H9 (cell line): ENCODE measurements around the gene THSD4. TPM values are rescaled to one million over a fixed set of nuclear protein-coding genes. Genes with fewer than 3 reads are reported as not detected.

Source experiments
- DNase-seq: peaks from one replicate; pipeline ENCODE4 v3.0.0-alpha.2; 2017
- H2AFZ ChIP-seq: one replicate; pipeline ENCODE4 v1.6.1; 2013; ENCODE audit warnings: mild to moderate bottlenecking, low read length, control low read depth, moderate library complexity
- H2AK5ac ChIP-seq: 2 replicates; pipeline ENCODE4 v1.6.1; 2013; ENCODE audit warnings: low read length, control low read depth, mixed read lengths; ENCODE audit not compliant: insufficient read length
- H2BK120ac ChIP-seq: one replicate; pipeline ENCODE4 v1.6.1; 2013; ENCODE audit warnings: low read depth, mild to moderate bottlenecking, low read length, control low read depth, inconsistent platforms; ENCODE audit not compliant: poor library complexity, severe bottlenecking
- H2BK12ac ChIP-seq: 2 replicates; pipeline ENCODE4 v1.6.1; 2013; ENCODE audit warnings: low read length, control low read depth, mixed read lengths, low read depth; ENCODE audit not compliant: insufficient read length
- H2BK15ac ChIP-seq: 2 replicates; pipeline ENCODE4 v1.6.1; 2013; ENCODE audit warnings: low read depth, low read length, control low read depth
- H2BK20ac ChIP-seq: one replicate; pipeline ENCODE4 v1.6.1; 2013; ENCODE audit warnings: low read depth, mild to moderate bottlenecking, low read length, control low read depth, inconsistent platforms; ENCODE audit not compliant: poor library complexity, severe bottlenecking
- H2BK5ac ChIP-seq: 2 replicates; pipeline ENCODE4 v1.6.1; 2013; ENCODE audit warnings: low read length, control low read depth, mixed read lengths; ENCODE audit not compliant: insufficient read length
- H3K14ac ChIP-seq: 2 replicates; pipeline ENCODE4 v1.6.1; 2013; ENCODE audit warnings: low read length, control low read depth; ENCODE audit not compliant: insufficient read depth
- H3K18ac ChIP-seq: 2 replicates; pipeline ENCODE4 v1.6.1; 2013; ENCODE audit warnings: low read depth, mild to moderate bottlenecking, mixed read lengths, low read length, control low read depth; ENCODE audit not compliant: insufficient read length
- H3K23ac ChIP-seq: 2 replicates; pipeline ENCODE4 v1.6.1; 2013; ENCODE audit warnings: low read length, control low read depth, mixed read lengths, low read depth; ENCODE audit not compliant: insufficient read length
- H3K23me2 ChIP-seq: 2 replicates; pipeline ENCODE4 v1.6.1; 2013; ENCODE audit warnings: low read depth, mild to moderate bottlenecking, mixed read lengths, low read length, control low read depth; ENCODE audit not compliant: insufficient read length, poor library complexity, severe bottlenecking
- H3K27ac ChIP-seq: 2 replicates; pipeline ENCODE4 v1.5.1; 2013; ENCODE audit warnings: low read length, control low read depth, mixed read lengths, low read depth; ENCODE audit not compliant: insufficient read length
- H3K27me3 ChIP-seq: 2 replicates; pipeline ENCODE4 v1.6.1; 2013; ENCODE audit warnings: low read length, control low read depth, inconsistent platforms; ENCODE audit not compliant: insufficient read depth
- H3K4ac ChIP-seq: 2 replicates; pipeline ENCODE4 v1.6.1; 2013; ENCODE audit warnings: low read depth, mild to moderate bottlenecking, control low read depth, inconsistent platforms, low read length, moderate library complexity
- H3K4me1 ChIP-seq: 2 replicates; pipeline ENCODE4 v1.6.1; 2013; ENCODE audit warnings: low read length, control low read depth, inconsistent platforms; ENCODE audit not compliant: insufficient read depth
- H3K4me2 ChIP-seq: 2 replicates; pipeline ENCODE4 v1.6.1; 2013; ENCODE audit warnings: low read length, control low read depth, mixed read lengths; ENCODE audit not compliant: insufficient read length, insufficient read depth
- H3K56ac ChIP-seq: 2 replicates; pipeline ENCODE4 v1.6.1; 2013; ENCODE audit warnings: low read depth, mild to moderate bottlenecking, mixed read lengths, low read length, control low read depth; ENCODE audit not compliant: insufficient read length
- H3K79me1 ChIP-seq: 2 replicates; pipeline ENCODE4 v1.6.1; 2013; ENCODE audit warnings: low read depth, mild to moderate bottlenecking, moderate library complexity, low read length, control low read depth, inconsistent platforms; ENCODE audit not compliant: insufficient read depth, poor library complexity, severe bottlenecking
- H3K79me2 ChIP-seq: 2 replicates; pipeline ENCODE4 v1.6.1; 2013; ENCODE audit warnings: low read length, control low read depth, inconsistent platforms; ENCODE audit not compliant: insufficient read depth
- H3K9ac ChIP-seq: 2 replicates; pipeline ENCODE4 v1.6.1; 2013; ENCODE audit warnings: low read length, control low read depth, mixed read lengths; ENCODE audit not compliant: insufficient read length; ENCODE audit errors: extremely low read depth
- H3K9me3 ChIP-seq: one replicate; pipeline ENCODE4 v1.6.1; 2013; ENCODE audit warnings: low read depth, low read length, inconsistent platforms; ENCODE audit not compliant: control insufficient read depth
- H3T11ph ChIP-seq: one replicate; pipeline ENCODE4 v1.6.1; 2013; ENCODE audit warnings: mild to moderate bottlenecking, low read length, control low read depth, inconsistent platforms
- H4K20me1 ChIP-seq: one replicate; pipeline ENCODE4 v1.6.1; 2013; ENCODE audit not compliant: control insufficient read depth, insufficient read length, insufficient read depth
- H4K5ac ChIP-seq: 2 replicates; pipeline ENCODE4 v1.6.1; 2013; ENCODE audit warnings: low read depth, mild to moderate bottlenecking, mixed read lengths, low read length, control low read depth; ENCODE audit not compliant: insufficient read length
- H4K8ac ChIP-seq: replicated peaks from 2 replicates; pipeline ENCODE4 v1.6.1; 2013; ENCODE audit warnings: low read length, control low read depth, mixed read lengths, low read depth; ENCODE audit not compliant: insufficient read length
- H4K91ac ChIP-seq: 2 replicates; pipeline ENCODE4 v1.6.1; 2013; ENCODE audit warnings: low read depth, mild to moderate bottlenecking, moderate library complexity, mixed read lengths, low read length, control low read depth; ENCODE audit not compliant: insufficient read length
- H3K27ac Mint-ChIP-seq, 3 experiments: 2 replicates in 2 of 3; 3 replicates in 1 of 3; pipeline ENCODE4 v1.8.0; 2020 to 2021; ENCODE audit warnings: mixed read lengths in 3 of 3, mild to moderate bottlenecking in 1 of 3, moderate library complexity in 1 of 3
- H3K27me3 Mint-ChIP-seq: 2 replicates; pipeline ENCODE4 v1.8.0; 2021; ENCODE audit warnings: low read depth, mild to moderate bottlenecking, moderate library complexity, mixed read lengths
- H3K36me3 Mint-ChIP-seq, 3 experiments: 2 replicates in 2 of 3; 3 replicates in 1 of 3; pipeline ENCODE4 v1.8.0; 2020 to 2021; ENCODE audit warnings: low read depth in 3 of 3, mixed read lengths in 3 of 3; ENCODE audit not compliant: insufficient read depth in 1 of 3
- H3K4me1 Mint-ChIP-seq, 2 experiments: 2 replicates each; pipeline ENCODE4 v1.8.0; 2020; ENCODE audit warnings: mixed read lengths in 2 of 2
- H3K4me3 Mint-ChIP-seq, 2 experiments: 2 replicates in 1 of 2; 3 replicates in 1 of 2; pipeline ENCODE4 v1.8.0; 2020 to 2021; ENCODE audit warnings: mild to moderate bottlenecking in 2 of 2, mixed read lengths in 2 of 2, moderate library complexity in 1 of 2
- H3K9me3 Mint-ChIP-seq, 2 experiments: 2 replicates in 1 of 2; 3 replicates in 1 of 2; pipeline ENCODE4 v1.8.0; 2020; ENCODE audit warnings: mild to moderate bottlenecking in 2 of 2, mixed read lengths in 2 of 2, moderate library complexity in 1 of 2
- CTCF ChIP-seq: fragments of 200-600 bp; sonication (generic); conservative IDR thresholded peaks from 3 replicates; pipeline ENCODE4 v1.8.0; 2021; ENCODE audit warnings: antibody characterized with exemption, mild to moderate bottlenecking
- WGBS: extraction: QIAGEN DNeasy Blood & Tissue Kit; methylation state at CpG from one replicate; pipeline ENCODE4 v1.1.7; 2013; ENCODE audit warnings: missing lambda C conversion rate, low lambda C conversion rate, mixed read lengths; ENCODE audit not compliant: insufficient read length; ENCODE audit errors: extremely low coverage; 5-methylcytosine and 5-hydroxymethylcytosine counted together
- total RNA-seq: library from RNA; stranded (reverse); gene quantifications from 2 replicates; pipeline ENCODE4 v1.2.1, GENCODE V29; 2021

The THSD4 gene
- total RNA-seq, 1 experiment from 2014 or later, result 5.5 TPM

GRCh38 chr15:71469413-71469812 lies 354.1 kb downstream of the THSD4 start:
- no CpG with 5 or more reads among the region's 8 CpGs for WGBS
- Histone ChIP-seq H3K9me3 (no peaks in the 10 kb centered on the region), H3K23ac (no peak overlapping the region), H4K5ac (no peak overlapping the region), H3K4ac (no peak overlapping the region), H2BK120ac (no peak overlapping the region), H3K9ac (no peak overlapping the region), H3K4me2 (no peak overlapping the region), H3K14ac (no peak overlapping the region), H3K23me2 (no peaks in the 10 kb centered on the region), H3K27ac (no peak overlapping the region), H2BK15ac (no peak overlapping the region), H2AFZ (no peak overlapping the region), H3K56ac (no peak overlapping the region), H2AK5ac (no peak overlapping the region), H4K20me1 (no peaks in the 10 kb centered on the region), H2BK20ac (no peak overlapping the region), H3K79me1 (no peaks in the 10 kb centered on the region), H4K8ac (no peak overlapping the region), H3K27me3 (no peaks in the 10 kb centered on the region), H3K79me2 (no peaks in the 10 kb centered on the region), H2BK12ac (no peak overlapping the region), H2BK5ac (no peak overlapping the region), H3T11ph (no peak overlapping the region), H3K4me1 (no peaks in the 10 kb centered on the region), H4K91ac (no peak overlapping the region), H3K18ac (no peak overlapping the region)
- peak; percentile 36 for DNase-seq
- H3K36me3 Mint-ChIP-seq, result peaks cover 4 to 12% (median 7%) of the 10 kb centered on the region in 3 experiments; a peak in 6 of 7 replicates
- no peaks in the 10 kb centered on the region for H3K27me3 Mint-ChIP-seq
- H3K27ac Mint-ChIP-seq, result peak overlapping the region in 1 of 3 experiments; percentile 82; a peak in 1 of 7 replicates
- peaks cover 22 to 26% of the 10 kb centered on the region in 2 experiments for H3K4me1 Mint-ChIP-seq
- H3K4me3 Mint-ChIP-seq, result no peak overlapping the region
- peaks cover 7 to 9% of the 10 kb centered on the region in 2 experiments; a peak in 4 of 5 replicates for H3K9me3 Mint-ChIP-seq
- no peak; the same call in 2 of the 3 replicates for TF ChIP-seq CTCF
